Stimulated activated naive CD4-positive, alpha-beta T cell treated with Interleukin-2 at 50 U/mL for 16 hours (primary cell): Measurements from ENCODE around the gene SLC9A3.
"Not testable (repeated sequence)": the region's sequence is repeated elsewhere in the genome, so short reads cannot be mapped to it uniquely, and the experiment has no call there.

Experiments
- DNase-seq: peaks from one replicate; lab custom pipeline; 2025; lab: John Stamatoyannopoulos, UW

SLC9A3 gene

GRCh38 chr5:525916-526315 is 1.7 kb upstream of the SLC9A3 start:
- DNase-seq: no peak

GRCh38 chr5:524973-525761 is 918 bp upstream of the SLC9A3 start:
- DNase-seq: no peak

- DNase-seq: no peak
Measured at GRCh38 chr5:523441-524222, 617 bp downstream of the SLC9A3 start.

GRCh38 chr5:522899-523440 is 1.3 kb downstream of the SLC9A3 start:
- DNase-seq: no peak

GRCh38 chr5:522116-522515 is 2.1 kb downstream of the SLC9A3 start:
- no peak for DNase-seq

GRCh38 chr5:521680-522079 is 2.6 kb downstream of the SLC9A3 start:
- DNase-seq: no peak

- DNase-seq: no peak
Measured at GRCh38 chr5:520850-521226, 3.4 kb downstream of the SLC9A3 start.

GRCh38 chr5:520196-520849 is 3.9 kb downstream of the SLC9A3 start:
- DNase-seq: no peak

- no peak for DNase-seq
Measured at GRCh38 chr5:518721-519120, 5.5 kb downstream of the SLC9A3 start.

- DNase-seq: no peak
Measured at GRCh38 chr5:517535-518100, 6.6 kb downstream of the SLC9A3 start.

- DNase-seq: no peak
Measured at GRCh38 chr5:516980-517379, 7.3 kb downstream of the SLC9A3 start.

- DNase-seq: no peak
Measured at GRCh38 chr5:516338-516925, 7.8 kb downstream of the SLC9A3 start.

- no peak for DNase-seq
Measured at GRCh38 chr5:515273-515836, 8.9 kb downstream of the SLC9A3 start.

- no peak for DNase-seq
Measured at GRCh38 chr5:514673-515072, 9.6 kb downstream of the SLC9A3 start.

GRCh38 chr5:514101-514485 is 10.2 kb downstream of the SLC9A3 start:
- no peak for DNase-seq

GRCh38 chr5:513216-514100 is 10.8 kb downstream of the SLC9A3 start:
- no peak for DNase-seq

- no peak for DNase-seq
Measured at GRCh38 chr5:511476-511875, 12.8 kb downstream of the SLC9A3 start.

- no peak for DNase-seq
Measured at GRCh38 chr5:510521-510920, 13.7 kb downstream of the SLC9A3 start.

- no peak for DNase-seq
Measured at GRCh38 chr5:509611-510185, 14.6 kb downstream of the SLC9A3 start.

- DNase-seq: not testable (repeated sequence)
Measured at GRCh38 chr5:507986-508575, 16.2 kb downstream of the SLC9A3 start.
